Stomach (tissue), 4 donors: ENCODE measurements around the gene MYL3.
"Not testable (repeated sequence)": the region's sequence is repeated elsewhere in the genome, so short reads cannot be mapped to it uniquely, and the experiment has no call there.

Source experiments
- POLR2A ChIP-seq, 4 donors: fragments of 450-650 bp; IDR thresholded peaks; one replicate each; pipeline ENCODE4 v1.6.1; 2016; ENCODE audit warnings: antibody characterized with exemption in 4 of 4, control low read depth in 2 of 4, mild to moderate bottlenecking in 1 of 4, moderate library complexity in 1 of 4
- TF ChIP-seq, protein P1 (sequence below), 7 experiments: fragments of 450-650 bp in 4 of 7; fragments of 200-600 bp in 3 of 7; sonication (generic) in 3 of 7; IDR thresholded peaks; one replicate each; pipeline ENCODE4 v1.5.1; 2016 to 2019; ENCODE audit warnings: antibody characterized with exemption in 7 of 7, control low read depth in 2 of 7, mild to moderate bottlenecking in 1 of 7

- TF ChIP-seq, protein P1, sequence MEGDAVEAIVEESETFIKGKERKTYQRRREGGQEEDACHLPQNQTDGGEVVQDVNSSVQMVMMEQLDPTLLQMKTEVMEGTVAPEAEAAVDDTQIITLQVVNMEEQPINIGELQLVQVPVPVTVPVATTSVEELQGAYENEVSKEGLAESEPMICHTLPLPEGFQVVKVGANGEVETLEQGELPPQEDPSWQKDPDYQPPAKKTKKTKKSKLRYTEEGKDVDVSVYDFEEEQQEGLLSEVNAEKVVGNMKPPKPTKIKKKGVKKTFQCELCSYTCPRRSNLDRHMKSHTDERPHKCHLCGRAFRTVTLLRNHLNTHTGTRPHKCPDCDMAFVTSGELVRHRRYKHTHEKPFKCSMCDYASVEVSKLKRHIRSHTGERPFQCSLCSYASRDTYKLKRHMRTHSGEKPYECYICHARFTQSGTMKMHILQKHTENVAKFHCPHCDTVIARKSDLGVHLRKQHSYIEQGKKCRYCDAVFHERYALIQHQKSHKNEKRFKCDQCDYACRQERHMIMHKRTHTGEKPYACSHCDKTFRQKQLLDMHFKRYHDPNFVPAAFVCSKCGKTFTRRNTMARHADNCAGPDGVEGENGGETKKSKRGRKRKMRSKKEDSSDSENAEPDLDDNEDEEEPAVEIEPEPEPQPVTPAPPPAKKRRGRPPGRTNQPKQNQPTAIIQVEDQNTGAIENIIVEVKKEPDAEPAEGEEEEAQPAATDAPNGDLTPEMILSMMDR (IDR thresholded peaks at IDR 0.05) = not testable (repeated sequence)
- not testable (repeated sequence) for TF ChIP-seq POLR2A (IDR thresholded peaks at IDR 0.05)
Measured at GRCh38 chr3:46823314-46823713, 39.9 kb downstream of the MYL3 start.
